ENCODE results near the gene SLC1A1.
"Not testable (repeated sequence)": the region's sequence is repeated elsewhere in the genome, so short reads cannot be mapped to it uniquely, and the experiment has no call there.

SLC1A1 gene

GRCh38 chr9:4574657-4575243, 84.5 kb downstream of the SLC1A1 start:
- in situ Hi-C loops (cut with MboI; ENCODE audit: low sequenced_read_pairs): no loop called here

DNA sequence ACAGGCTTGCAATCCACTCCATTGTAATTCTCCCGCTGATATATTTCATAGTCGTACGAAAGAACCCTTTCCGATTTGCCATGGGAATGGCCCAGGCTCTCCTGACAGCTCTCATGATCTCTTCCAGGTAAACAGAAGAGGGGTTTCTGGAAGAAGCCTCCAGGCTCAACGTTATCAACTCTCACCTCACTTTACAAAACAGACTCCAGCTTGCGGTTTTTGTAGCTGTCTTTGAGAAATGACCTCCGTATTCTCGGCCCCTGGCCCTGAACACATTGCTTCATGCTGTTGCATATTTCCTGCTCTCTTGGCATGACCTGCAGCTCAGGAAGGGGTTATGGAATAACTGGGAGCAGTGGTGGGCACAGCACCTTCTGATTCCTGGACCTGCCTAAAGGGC, 85.7 kb downstream of the SLC1A1 start:
- in situ Hi-C loops (cut with MboI; ENCODE audit: low sequenced_read_pairs): no loop called here

DNA sequence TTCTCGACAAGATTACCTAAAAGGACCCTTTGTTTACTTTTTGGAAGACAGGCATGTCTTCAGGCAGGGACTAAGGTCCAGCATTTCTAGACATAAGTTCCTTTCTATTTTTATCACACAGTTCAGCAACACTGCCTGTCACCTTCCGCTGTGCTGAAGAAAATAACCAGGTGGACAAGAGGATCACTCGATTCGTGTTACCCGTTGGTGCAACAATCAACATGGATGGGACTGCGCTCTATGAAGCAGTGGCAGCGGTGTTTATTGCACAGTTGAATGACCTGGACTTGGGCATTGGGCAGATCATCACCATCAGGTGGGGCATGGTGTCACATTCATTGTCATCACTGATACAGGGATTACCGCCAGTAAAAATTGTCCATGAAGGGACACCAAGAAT, 86.2 kb downstream of the SLC1A1 start:
- in situ Hi-C loops (cut with MboI; ENCODE audit: low sequenced_read_pairs): no loop called here

- in situ Hi-C loops (cut with MboI; ENCODE audit: low sequenced_read_pairs): no loop called here
Observed at GRCh38 chr9:4579001-4579400, 88.7 kb downstream of the SLC1A1 start.

DNA sequence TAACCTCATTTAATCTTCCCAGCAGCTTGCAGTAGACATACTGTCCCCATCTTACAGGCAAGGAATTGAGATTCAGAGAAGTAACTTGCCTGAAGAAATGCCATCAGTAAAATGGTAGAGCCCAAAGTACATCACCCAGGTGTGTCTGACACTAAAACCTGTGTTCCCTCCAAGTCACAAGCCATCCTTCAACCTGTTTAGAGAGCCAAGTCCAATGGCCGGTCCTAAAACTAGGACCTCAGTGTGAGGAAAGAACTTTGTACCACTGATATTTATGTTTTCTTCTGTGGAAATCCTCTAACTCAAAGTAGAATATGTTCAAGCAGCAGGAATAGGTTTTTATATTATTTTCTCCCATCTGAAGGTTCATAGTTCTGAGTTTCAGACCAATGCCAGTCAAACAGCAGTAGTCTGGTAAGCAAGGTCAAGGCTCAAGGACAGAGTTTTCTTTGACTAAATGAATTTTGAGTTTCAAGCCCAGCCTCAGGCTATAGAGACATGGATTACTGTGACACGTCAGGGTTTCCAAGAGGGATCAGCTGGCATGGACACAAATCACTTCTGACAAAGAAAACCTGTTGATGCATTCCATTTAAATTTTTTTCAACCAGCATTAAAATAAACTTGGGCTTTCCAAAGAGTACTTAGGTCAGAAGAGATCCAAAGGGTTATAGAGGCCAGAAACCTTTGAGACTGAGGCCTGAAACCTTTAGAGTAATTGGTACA, 90.9 kb downstream of the SLC1A1 start:
- in situ Hi-C loops (cut with MboI; ENCODE audit: low sequenced_read_pairs): no loop called here

DNA sequence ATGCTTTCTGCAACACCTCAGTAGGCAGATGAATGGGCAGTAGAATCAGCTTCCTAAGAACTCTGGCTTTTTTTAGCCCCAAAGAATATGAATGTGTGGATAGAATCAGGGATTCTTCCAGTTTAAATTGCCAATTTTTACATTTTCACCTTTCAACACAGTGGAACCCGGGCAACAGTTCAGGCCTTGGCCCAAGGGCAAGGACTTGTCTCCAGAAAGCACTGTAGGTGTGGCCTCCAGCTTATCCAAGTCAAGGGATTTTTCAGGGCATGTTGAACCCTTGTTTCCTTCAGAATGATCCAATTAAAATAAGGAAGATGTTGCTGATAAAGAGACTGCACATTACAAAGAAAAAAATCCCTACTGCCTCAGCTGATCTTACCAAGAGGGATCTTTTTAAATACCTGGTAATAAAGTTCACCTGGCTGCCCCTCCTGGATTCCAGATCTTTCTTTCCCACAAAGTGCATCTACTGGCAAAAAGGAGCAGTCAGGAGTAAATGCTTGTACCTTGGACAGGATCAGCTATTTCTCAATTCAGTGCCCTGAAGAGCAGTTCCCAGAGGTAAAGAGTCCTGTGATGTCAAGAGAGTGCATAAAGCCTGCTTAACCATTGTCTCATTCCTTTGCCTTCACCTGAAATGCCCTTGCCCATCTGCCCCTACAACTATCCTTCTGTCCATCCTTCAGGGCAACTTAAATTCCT, 91.7 kb downstream of the SLC1A1 start:
- in situ Hi-C loops (cut with MboI; ENCODE audit: low sequenced_read_pairs): no loop called here

GRCh38 chr9:4583001-4583400, 92.7 kb downstream of the SLC1A1 start:
- in situ Hi-C loops (cut with MboI; ENCODE audit: low sequenced_read_pairs): no loop called here

- in situ Hi-C loops (cut with MboI; ENCODE audit: low sequenced_read_pairs): no loop called here
Observed at GRCh38 chr9:4584636-4585035, 94.4 kb downstream of the SLC1A1 start.

GRCh38 chr9:4585135-4585534, 94.9 kb downstream of the SLC1A1 start:
- in situ Hi-C loops (cut with MboI; ENCODE audit: low sequenced_read_pairs): no loop called here

DNA sequence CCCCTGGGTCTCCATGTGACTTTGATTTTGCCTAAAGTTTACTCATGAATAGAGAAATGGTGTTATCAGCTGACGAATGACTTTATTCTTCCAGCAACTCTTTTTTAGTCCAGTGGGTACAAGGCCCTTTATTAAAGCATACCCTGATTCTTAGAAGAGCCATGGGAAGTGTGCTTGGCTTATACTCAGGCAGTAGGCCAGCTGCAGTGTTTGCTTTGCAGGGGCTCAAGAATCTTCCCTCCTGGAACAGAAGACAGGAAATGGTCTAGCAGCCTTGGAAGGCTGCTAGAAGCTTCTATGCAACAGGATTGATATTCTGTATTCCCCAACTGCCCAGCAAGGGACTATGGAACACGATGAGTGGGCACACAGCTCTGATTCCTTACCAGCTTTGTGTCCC, 98.5 kb downstream of the SLC1A1 start:
- in situ Hi-C loops (cut with MboI; ENCODE audit: low sequenced_read_pairs): no loop called here

DNA sequence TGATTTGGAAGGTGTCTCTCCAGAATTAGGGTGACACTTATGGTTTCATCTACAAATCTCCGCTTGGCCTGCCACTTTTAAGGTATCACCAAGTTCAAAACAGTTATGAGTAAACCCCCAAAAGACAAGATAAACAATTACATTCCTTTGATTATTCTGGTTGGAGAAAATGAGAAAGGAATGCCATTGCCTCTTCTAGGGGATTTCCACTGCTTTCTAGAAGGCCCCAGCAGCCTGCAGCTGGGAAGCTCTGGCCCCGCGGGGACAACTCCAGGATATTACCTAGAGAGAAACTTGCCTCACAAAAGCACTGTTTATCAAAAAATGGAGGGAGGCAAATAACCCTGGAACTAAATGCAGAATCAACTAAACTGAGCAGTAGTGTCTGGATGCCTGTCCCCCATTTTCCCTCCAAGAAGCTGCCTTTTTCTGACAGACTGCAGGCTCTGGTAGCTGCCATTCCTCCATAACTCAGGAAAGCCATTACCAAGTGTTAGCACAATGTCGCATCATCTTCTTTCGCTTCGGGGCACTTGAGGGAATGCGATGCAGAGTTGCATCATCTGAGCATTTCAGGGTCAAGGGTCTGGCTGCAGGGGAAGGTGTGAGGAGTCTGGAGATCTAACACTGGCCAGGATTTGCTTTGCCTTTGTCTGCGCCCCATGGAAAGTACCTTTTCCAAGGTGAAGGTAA, 100.3 kb downstream of the SLC1A1 start:
- in situ Hi-C loops (cut with MboI; ENCODE audit: low sequenced_read_pairs): no loop called here

DNA sequence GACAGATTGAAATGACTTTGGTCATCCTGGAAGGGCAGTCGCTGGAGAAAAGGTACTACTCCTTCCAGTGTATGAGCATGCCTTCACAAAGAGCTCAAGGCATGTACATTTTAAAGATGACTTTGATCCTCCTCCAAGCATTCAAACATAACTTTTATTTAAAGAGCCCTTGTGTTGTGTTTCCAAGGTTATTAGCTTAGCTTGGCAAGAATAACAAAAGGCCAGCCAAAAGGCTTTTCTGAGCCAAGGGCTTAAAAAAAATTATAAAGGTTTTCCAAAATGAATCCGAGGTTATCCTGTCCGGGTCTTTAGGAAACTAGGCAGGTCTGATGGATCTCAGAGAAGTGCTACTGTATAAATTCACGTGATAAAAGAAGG, 100.8 kb downstream of the SLC1A1 start:
- in situ Hi-C loops (cut with MboI; ENCODE audit: low sequenced_read_pairs): no loop called here

DNA sequence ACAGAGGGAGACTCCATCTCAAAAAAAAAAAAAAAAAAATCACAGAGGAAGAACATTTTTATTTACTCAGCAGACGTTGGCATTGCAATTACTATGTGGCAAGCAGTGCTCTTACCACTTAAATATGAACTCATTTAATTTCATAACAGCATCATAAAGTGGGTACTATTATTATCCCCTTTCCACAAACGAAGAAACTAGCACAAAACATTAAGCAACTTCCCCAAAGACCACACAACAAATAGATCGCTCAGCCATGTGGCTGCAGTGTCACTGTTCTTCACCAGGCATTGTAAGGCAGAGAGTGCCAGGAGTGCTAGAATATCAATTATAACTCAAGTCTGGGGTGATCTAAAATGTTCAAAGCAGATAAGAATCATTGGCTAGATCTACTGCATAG, 102.0 kb downstream of the SLC1A1 start:
- in situ Hi-C loops (cut with MboI; ENCODE audit: low sequenced_read_pairs): no loop called here

- in situ Hi-C loops (cut with MboI; ENCODE audit: low sequenced_read_pairs): no loop called here
Observed at GRCh38 chr9:4592886-4593285, 102.6 kb downstream of the SLC1A1 start.

DNA sequence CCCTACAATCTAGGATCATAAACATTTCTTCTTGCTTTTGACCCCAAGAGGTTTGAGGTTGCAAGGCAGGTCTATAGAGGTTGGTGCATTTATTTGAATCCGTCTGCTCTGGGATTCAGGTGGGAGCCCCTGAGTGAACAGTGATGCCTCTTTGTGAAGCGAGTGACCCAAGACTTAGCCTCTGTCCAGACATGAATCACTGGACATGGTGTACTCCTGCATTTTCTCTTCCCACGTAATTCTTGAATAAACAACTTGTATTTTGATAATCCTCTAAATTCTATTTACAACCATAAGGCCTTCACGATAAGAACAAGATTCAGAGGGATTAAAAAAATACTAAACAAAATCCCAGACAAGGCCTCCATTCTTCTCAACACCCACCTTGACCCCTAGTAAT, 104.3 kb downstream of the SLC1A1 start:
- in situ Hi-C loops (cut with MboI; ENCODE audit: low sequenced_read_pairs): no loop called here

- in situ Hi-C loops (cut with MboI; ENCODE audit: low sequenced_read_pairs): no loop called here
Observed at GRCh38 chr9:4594994-4595393, 104.7 kb downstream of the SLC1A1 start.

- in situ Hi-C loops (cut with MboI; ENCODE audit: low sequenced_read_pairs): no loop called here
Observed at GRCh38 chr9:4596165-4596922, 106.1 kb downstream of the SLC1A1 start.

DNA sequence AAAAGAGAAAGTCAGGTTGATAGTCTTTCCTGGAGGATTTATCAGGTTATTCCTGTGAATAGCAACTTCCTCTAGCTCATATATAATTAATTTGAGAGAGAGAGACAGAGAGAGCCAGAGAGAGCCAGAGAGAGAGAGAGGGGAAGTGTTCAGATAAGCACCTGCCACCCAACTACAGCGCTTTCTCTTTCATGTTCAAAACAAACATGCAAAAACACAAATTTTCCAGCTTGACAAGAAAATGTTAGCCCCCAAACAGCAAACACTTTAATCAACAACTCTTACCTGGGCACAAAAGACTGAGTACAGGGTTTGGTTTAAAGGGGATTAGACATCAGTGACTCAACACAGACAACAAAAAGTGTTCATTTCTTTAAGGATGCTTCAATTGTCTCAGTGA, 110.1 kb downstream of the SLC1A1 start:
- in situ Hi-C loops (cut with MboI; ENCODE audit: low sequenced_read_pairs): no loop called here

DNA sequence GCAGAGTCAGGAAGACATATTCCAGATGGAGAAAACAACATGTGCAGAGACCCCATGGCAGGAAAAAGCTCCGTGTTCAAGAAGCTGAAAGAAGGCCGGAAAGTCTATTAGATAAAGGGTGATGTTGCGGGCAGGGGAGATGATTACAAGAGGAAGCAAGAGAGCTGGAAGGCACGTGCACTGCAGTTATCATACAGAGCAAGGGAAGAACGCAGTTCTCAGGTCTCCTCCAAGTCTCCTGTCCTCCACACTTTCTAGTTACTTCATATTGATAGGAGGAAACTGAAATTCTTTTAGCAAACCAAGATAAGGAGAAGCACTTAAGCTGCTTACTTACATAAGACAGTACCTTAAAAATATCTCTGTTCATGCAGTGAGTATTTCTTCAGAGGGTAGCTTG, 113.6 kb downstream of the SLC1A1 start:
- in situ Hi-C loops (cut with MboI; ENCODE audit: low sequenced_read_pairs): no loop called here

DNA sequence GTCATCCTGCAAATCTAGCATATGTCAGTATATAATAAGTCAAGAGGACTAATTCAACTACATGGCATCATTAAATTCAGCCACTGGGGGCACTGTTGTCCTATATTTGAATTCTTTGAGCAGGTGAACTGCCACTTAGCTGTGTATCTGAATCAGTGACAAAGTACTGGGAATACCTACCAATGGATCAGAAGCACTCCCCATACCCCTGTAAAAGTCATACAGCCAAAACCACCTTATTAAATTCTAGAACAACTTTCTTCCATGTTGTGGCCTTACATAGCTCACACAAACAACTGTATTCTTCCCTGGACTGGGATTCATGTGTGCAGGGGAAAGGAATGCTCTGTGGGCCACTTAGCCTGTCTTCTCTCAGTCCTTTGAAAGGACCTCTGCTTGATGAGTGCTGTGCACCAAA, 114.4 kb downstream of the SLC1A1 start:
- in situ Hi-C loops (cut with MboI; ENCODE audit: low sequenced_read_pairs): no loop called here

DNA sequence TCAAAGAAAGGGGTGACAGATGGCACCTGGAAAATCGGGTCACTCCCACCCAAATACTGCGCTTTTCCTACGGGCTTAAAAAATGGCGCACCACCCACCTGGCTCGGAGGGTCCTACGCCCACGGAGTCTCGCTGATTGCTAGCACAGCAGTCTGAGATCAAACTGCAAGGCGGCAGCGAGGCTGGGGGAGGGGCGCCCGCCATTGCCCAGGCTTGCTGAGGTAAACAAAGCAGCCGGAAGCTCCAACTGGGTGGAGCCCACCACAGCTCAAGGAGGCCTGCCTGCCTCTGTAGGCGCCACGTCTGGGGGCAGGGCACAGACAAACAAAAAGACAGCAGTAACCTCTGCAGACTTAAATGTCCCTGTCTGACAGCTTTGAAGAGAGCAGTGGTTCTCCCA, 115.8 kb downstream of the SLC1A1 start:
- in situ Hi-C loops (cut with MboI; ENCODE audit: low sequenced_read_pairs): not testable (repeated sequence)
